PC-9 (cell line): ENCODE results near the gene DNASE1L2. TPM values are rescaled to one million over a fixed set of nuclear protein-coding genes. Genes with fewer than 3 reads are reported as not detected.
A peak's percentile ranks its signal among the peaks of the same experiment; 100 is the strongest.

Experiments
- BruUV-seq: library from RNA; stranded (reverse); fragments of 400-500 nt; replicated peaks from 2 replicates; lab custom pipeline; 2021; lab: Mats Ljungman, UMichigan
- CTCF ChIA-PET: fragments of 300-600 bp; sonication (Branson Sonifier 250); formaldehyde crosslinking; loops from one replicate; lab custom pipeline; 2022; ENCODE audit warnings: antibody characterized with exemption; lab: Charles Lee
- POLR2A ChIA-PET: fragments of 300-600 bp; sonication (Branson Sonifier 250); formaldehyde crosslinking; loops from one replicate; lab custom pipeline; 2022; ENCODE audit warnings: antibody characterized with exemption; ENCODE audit not compliant: unreplicated experiment; lab: Charles Lee
- DNase-seq, 2 experiments: peaks; one replicate each; pipeline versions ENCODE4 v3.0.0 to v3.0.0-alpha.2; 2015 to 2022; ENCODE audit warnings: mixed read lengths in 1 of 2
- H2AFZ ChIP-seq: fragments of 200-600 bp; sonication (generic); 2 replicates; pipeline ENCODE4 v1.8.1; 2017; ENCODE audit warnings: antibody characterized with exemption
- H3F3A ChIP-seq: fragments of 200-600 bp; sonication (generic); 2 replicates; pipeline ENCODE4 v1.8.1; 2017; ENCODE audit warnings: antibody characterized with exemption, mild to moderate bottlenecking, low read depth; ENCODE audit not compliant: insufficient read depth
- H3K27ac ChIP-seq: fragments of 200-600 bp; sonication (generic); 2 replicates; pipeline ENCODE4 v1.6.1; 2016; ENCODE audit warnings: mixed run types
- H3K27me3 ChIP-seq: fragments of 200-600 bp; sonication (generic); 2 replicates; pipeline ENCODE4 v1.6.1; 2016; ENCODE audit warnings: low read depth, mixed run types; ENCODE audit not compliant: insufficient read depth
- H3K36me3 ChIP-seq: fragments of 200-600 bp; sonication (generic); 2 replicates; pipeline ENCODE4 v1.6.1; 2016; ENCODE audit warnings: low read depth, mixed run types
- H3K4me1 ChIP-seq: fragments of 200-600 bp; sonication (generic); replicated peaks from 2 replicates; pipeline ENCODE4 v1.6.1; 2016; ENCODE audit warnings: mixed run types; ENCODE audit not compliant: insufficient read depth
- H3K4me2 ChIP-seq: fragments of 200-600 bp; sonication (generic); 2 replicates; pipeline ENCODE4 v1.6.1; 2017; ENCODE audit warnings: mixed run types
- H3K4me3 ChIP-seq: fragments of 200-600 bp; sonication (generic); 2 replicates; pipeline ENCODE4 v1.6.1; 2016; ENCODE audit warnings: mixed run types
- H3K79me2 ChIP-seq: fragments of 200-600 bp; sonication (generic); 2 replicates; pipeline ENCODE4 v1.6.1; 2017; ENCODE audit warnings: low read depth, mixed run types
- H3K9me2 ChIP-seq: fragments of 200-600 bp; sonication (generic); 2 replicates; pipeline ENCODE4 v1.8.1; 2017; ENCODE audit warnings: mild to moderate bottlenecking; ENCODE audit not compliant: insufficient read depth
- H3K9me3 ChIP-seq: fragments of 200-600 bp; sonication (generic); 2 replicates; pipeline ENCODE4 v1.8.1; 2016; ENCODE audit warnings: low read depth; ENCODE audit not compliant: insufficient read depth
- H4K20me1 ChIP-seq: fragments of 200-600 bp; sonication (generic); 2 replicates; pipeline ENCODE4 v1.8.1; 2017; ENCODE audit not compliant: insufficient read depth
- EZH2 ChIP-seq: fragments of 200-600 bp; sonication (generic); IDR thresholded peaks from 2 replicates; pipeline ENCODE4 v1.8.0; 2017; ENCODE audit warnings: antibody characterized with exemption, low read depth
- intact Hi-C: fragments of 100-400 bp; cut with micrococcal nuclease; formaldehyde crosslinking; loops from one replicate; pipeline ENCODE4 v1.10.0; 2022; ENCODE audit not compliant: unreplicated experiment
- total RNA-seq: library from RNA; stranded (reverse); gene quantifications from 2 replicates; pipeline ENCODE4 v1.2.3, GENCODE V29; 2021
- TF ChIP-seq, protein P1 (sequence below): fragments of 200-600 bp; sonication (generic); conservative IDR thresholded peaks from 2 replicates; pipeline ENCODE4 v1.6.1; 2017; ENCODE audit warnings: mixed run types, antibody characterized with exemption, mild to moderate bottlenecking, moderate library complexity

DNASE1L2 gene
- total RNA-seq, 1 experiment from 2014 or later, result 7.3 TPM

DNA sequence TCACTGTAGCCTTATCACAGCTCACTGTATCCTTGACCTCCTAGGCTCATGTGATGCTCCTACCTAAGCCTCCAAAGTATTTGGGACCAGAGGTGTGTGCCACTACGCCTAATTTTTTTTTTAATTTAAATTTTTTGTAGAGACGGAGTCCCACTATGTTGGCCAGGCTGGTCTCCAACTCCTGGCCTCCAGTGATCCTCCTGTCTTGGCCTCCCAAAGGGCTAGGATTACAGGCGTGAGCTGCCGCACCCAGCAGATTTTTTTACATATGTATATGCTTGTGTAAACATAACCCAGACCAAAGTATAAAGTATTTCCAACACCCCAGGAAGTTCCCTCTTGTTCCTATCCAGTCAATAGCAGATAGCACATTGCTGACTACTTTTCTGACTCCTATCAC, 19.9 kb upstream of the DNASE1L2 start:
- ChIA-PET CTCF (no interaction called here), POLR2A (interaction anchor here (0.7 kb wide), 1 partner anchor 72 kb away, joined by 5 read pairs; no protein-coding TSS in a partner anchor)
- H3K79me2 ChIP-seq, result peaks cover 25% of the 10 kb centered on the region
- H3K4me3 ChIP-seq, result peak overlapping the region; percentile 77
- TF ChIP-seq, protein P1, sequence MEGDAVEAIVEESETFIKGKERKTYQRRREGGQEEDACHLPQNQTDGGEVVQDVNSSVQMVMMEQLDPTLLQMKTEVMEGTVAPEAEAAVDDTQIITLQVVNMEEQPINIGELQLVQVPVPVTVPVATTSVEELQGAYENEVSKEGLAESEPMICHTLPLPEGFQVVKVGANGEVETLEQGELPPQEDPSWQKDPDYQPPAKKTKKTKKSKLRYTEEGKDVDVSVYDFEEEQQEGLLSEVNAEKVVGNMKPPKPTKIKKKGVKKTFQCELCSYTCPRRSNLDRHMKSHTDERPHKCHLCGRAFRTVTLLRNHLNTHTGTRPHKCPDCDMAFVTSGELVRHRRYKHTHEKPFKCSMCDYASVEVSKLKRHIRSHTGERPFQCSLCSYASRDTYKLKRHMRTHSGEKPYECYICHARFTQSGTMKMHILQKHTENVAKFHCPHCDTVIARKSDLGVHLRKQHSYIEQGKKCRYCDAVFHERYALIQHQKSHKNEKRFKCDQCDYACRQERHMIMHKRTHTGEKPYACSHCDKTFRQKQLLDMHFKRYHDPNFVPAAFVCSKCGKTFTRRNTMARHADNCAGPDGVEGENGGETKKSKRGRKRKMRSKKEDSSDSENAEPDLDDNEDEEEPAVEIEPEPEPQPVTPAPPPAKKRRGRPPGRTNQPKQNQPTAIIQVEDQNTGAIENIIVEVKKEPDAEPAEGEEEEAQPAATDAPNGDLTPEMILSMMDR, result no peak
- no peak for TF ChIP-seq EZH2
- no peaks in the 10 kb centered on the region for H3K9me2 ChIP-seq
- H3K9me3 ChIP-seq, result no peaks in the 10 kb centered on the region
- peak overlapping the region; percentile 81 for H3K4me2 ChIP-seq
- no peak overlapping the region for H2AFZ ChIP-seq
- H4K20me1 ChIP-seq, result peaks cover 19% of the 10 kb centered on the region; the same call in 1 of the 2 replicates
- peaks cover 38% of the 10 kb centered on the region for H3F3A ChIP-seq
- BruUV-seq, result no TSS peak
- H3K36me3 ChIP-seq, result no peaks in the 10 kb centered on the region
- no peaks in the 10 kb centered on the region for H3K27me3 ChIP-seq
- intact Hi-C loops, result no loop called here
- H3K4me1 ChIP-seq, result peaks cover 28% of the 10 kb centered on the region
- DNase-seq, result no peak
- H3K27ac ChIP-seq, result peak overlapping the region; percentile 92

DNA sequence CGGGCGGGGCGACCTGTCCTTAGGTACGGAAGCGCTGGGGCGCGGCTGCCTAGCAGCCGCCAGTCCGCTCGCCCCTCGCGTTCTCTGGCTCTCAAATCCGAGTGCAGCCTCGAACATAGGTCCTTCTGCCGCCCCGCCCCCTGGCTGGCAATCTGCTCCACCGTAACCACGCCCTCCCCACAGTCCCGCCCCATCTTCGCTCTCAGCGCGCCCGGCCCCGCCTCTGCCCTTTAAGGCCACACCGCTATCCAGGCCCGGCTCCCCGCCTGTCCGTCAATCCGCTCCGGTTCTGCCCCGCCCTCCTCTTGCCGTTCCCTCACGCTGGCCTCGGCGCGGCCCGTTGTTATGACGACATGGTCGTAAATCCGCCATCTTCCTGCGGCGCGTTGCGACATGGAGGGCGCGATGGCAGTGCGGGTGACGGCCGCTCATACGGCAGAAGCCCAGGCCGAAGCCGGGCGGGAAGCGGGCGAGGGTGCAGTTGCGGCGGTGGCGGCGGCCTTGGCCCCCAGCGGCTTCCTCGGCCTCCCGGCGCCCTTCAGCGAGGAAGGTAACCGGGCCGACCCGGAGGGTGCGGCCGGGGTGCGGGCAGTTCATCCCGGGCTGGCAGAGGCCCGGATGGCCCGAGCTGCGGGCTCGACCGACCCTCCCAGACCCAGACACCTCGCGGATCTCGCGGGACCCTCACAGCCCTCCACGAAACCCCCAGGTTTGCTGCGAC, 12.9 kb upstream of the DNASE1L2 start, which contains the start of gene E4F1:
TSS of gene E4F1 (plus strand) at position 371 of the 721 bp plus-strand sequence. CDS start at position 394, 23 bp downstream.
- POLR2A ChIA-PET, result interaction anchor here (0.5 to 1.0 kb wide), 3 partner anchors 36 to 310 kb away, joined by 5 to 17 read pairs (median 8); partner anchors contain the start of gene TRAF7
- Histone ChIP-seq H3K79me2 (peaks cover 48% of the 10 kb centered on the region), H3K9me3 (no peaks in the 10 kb centered on the region), H3K36me3 (peaks cover 4% of the 10 kb centered on the region; the same call in 1 of the 2 replicates), H3K4me1 (peaks cover 20% of the 10 kb centered on the region), H3K4me2 (peak within 1 kb of the TSS; percentile 78), H3K27ac (peak within 1 kb of the TSS; percentile 24), H2AFZ (peak within 1 kb of the TSS; percentile 83), H3K9me2 (no peaks in the 10 kb centered on the region), H3F3A (peaks cover 18% of the 10 kb centered on the region), H3K4me3 (peak within 1 kb of the TSS; percentile 83), H3K27me3 (no peaks in the 10 kb centered on the region), H4K20me1 (peaks cover 27% of the 10 kb centered on the region)
- no TSS peak for BruUV-seq
- TF ChIP-seq, protein P1, result no peak
- no peak for TF ChIP-seq EZH2
- intact Hi-C loops, result loop anchor here (1.0 to 10.0 kb wide), 5 partner anchors 8 to 681 kb away; partner anchors contain the start of genes ECI1 and RNPS1
- CTCF ChIA-PET, result no interaction called here
- DNase-seq, result peak; percentile 96 to 100

DNA sequence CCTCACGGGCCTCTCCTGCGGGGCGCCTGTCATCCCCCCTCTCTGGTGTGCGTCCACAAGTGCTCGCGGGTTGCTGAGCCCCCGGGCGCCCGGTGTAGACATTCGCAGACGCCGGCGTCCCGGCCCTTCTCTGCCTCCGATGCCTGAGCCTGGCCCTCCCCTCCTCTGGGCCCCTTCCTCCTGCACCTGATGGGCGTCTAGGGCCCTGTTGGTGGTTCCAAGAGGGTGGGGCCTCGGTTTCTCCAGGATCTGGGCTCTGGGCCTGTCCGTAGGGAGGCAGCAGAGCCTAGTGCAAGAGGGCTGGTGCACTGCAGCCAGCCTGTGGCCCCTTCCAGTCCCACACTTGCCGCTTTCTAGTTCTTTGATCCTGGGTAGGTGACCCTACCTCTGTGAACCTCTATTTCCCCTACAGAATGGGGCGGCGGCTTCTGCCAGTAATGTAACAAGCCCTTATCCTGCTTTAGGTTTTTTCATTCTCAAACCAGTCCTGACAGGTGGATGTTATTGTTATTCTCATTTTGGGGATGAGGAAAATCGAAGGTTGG, 12.2 kb upstream of the DNASE1L2 start:
- peak overlapping the region; percentile 70 for H3K4me2 ChIP-seq
- peaks cover 18% of the 10 kb centered on the region for H3F3A ChIP-seq
- H3K9me2 ChIP-seq, result no peaks in the 10 kb centered on the region
- peak overlapping the region; percentile 83 for H2AFZ ChIP-seq
- POLR2A ChIA-PET, result interaction anchor here (0.7 to 1.0 kb wide), 2 partner anchors 35 to 69 kb away, joined by 5 to 8 read pairs; partner anchors contain the start of gene TRAF7
- H3K4me1 ChIP-seq, result peaks cover 20% of the 10 kb centered on the region
- no peaks in the 10 kb centered on the region for H3K27me3 ChIP-seq
- H3K27ac ChIP-seq, result peak overlapping the region; percentile 24
- DNase-seq, result peak in 1 of 2 experiments; percentile 71
- H4K20me1 ChIP-seq, result peaks cover 34% of the 10 kb centered on the region
- TF ChIP-seq, protein P1, result no peak
- peaks cover 4% of the 10 kb centered on the region; the same call in 1 of the 2 replicates for H3K36me3 ChIP-seq
- peak overlapping the region; percentile 83 for H3K4me3 ChIP-seq
- intact Hi-C loops, result loop anchor here (1.0 to 10.0 kb wide), 5 partner anchors 9 to 681 kb away; partner anchors contain the start of genes ECI1 and RNPS1
- peaks cover 51% of the 10 kb centered on the region for H3K79me2 ChIP-seq
- TSS peak; percentile 56 for BruUV-seq
- CTCF ChIA-PET, result no interaction called here
- H3K9me3 ChIP-seq, result no peaks in the 10 kb centered on the region
